Activated T-helper 1 cell treated with anti-CD3 and anti-CD28 coated beads, Interleukin-2, amount 50 U/mL, for 16 hours (primary cell): ENCODE data around the gene SDK1.
"Not testable (repeated sequence)": the region's sequence is repeated elsewhere in the genome, so short reads cannot be mapped to it uniquely, and the experiment has no call there.

ENCODE experiments used
- DNase-seq, 2 donors: peaks; one replicate each; pipeline ENCODE4 v3.0.0-alpha.2; 2020; ENCODE audit warnings: low read depth in 1 of 2, low spot score in 1 of 2

SDK1 gene

GRCh38 chr7:3912291-3912690, 611.2 kb downstream of the SDK1 start:
- DNase-seq = no peak

- DNase-seq = no peak
Observed at GRCh38 chr7:3914051-3914775, 613.2 kb downstream of the SDK1 start.

DNA sequence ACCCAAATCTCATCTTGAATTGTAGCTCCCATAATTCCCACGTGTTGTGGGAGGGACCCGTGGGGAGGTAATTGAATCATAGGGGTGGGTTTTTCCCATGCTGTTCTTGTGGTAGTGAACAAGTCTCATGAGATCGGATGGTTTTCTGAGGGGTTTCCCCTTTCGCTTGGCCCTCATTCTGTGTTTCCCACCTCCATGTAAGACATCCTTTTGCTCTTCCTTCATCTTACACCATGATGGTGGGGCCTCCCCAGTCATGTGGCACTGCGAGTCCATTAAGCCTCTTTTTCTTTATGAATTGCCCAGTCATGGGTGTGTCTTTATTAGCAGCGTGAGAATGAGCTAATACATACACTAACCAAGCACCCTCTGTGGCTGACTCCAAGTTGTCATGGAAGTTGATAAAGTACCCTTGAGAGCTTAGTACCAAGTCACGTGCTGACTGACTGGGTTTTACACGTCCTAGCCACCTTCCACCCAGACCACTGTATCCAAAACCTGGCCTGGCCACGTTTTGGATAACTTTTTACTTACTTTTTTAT, 614.4 kb downstream of the SDK1 start:
- no peak for DNase-seq

- DNase-seq = no peak
Observed at GRCh38 chr7:3916146-3916545, 615.1 kb downstream of the SDK1 start.

- DNase-seq = no peak
Observed at GRCh38 chr7:3917436-3917835, 616.4 kb downstream of the SDK1 start.

GRCh38 chr7:3918576-3918975, 617.5 kb downstream of the SDK1 start:
- no peak for DNase-seq

DNA sequence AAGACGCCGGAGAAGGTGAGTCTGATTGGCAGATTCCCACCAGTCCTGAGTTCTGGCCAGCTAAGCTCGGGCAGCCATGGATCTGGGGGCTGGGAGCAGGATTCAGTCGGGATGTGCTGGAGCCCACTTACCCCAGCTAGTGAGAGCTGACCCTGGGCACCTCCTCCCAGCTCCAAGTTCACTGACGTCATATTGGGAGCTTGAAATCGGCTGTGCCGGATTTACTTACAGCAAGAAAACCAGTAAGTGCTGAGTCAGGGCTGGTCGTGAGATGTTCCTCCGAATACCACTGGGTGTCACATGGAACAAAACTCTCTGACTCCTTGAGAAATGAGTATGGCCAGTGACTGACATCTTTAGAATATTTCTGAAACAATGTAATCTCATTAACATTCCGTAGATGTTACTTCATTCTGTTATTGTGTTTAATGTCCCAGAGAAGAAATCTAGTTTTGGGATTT, 621.2 kb downstream of the SDK1 start:
- no peak for DNase-seq

DNA sequence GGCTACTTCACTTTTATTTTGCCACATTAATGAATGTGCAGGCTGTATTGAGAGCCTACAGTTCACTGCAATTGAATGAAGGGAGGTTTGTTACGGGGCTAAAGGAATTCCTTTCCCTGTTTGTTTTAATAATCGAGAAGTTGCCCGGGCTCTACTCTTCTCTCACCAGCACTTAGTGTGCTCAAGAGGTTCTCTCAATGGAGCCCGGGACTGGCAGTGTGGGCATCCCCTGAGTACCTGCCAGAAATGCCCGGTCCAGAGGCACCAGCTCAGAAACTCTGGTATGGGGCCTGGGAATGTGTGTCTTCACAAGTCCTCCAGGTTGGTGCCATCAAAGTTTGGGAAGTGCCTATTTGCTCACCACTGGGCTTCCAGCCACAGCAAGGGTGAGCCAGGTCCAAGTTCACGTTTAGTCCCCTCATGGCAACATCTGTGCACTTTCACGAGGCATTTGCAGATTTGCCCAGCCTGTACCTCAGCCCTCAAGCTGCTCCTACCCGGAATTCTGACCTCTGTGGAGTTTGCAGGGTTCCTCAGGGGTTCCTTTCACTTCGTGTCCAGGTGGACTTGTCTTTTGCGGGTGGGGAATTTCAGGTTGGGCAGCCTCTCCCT, 622.4 kb downstream of the SDK1 start:
- DNase-seq = no peak

DNA sequence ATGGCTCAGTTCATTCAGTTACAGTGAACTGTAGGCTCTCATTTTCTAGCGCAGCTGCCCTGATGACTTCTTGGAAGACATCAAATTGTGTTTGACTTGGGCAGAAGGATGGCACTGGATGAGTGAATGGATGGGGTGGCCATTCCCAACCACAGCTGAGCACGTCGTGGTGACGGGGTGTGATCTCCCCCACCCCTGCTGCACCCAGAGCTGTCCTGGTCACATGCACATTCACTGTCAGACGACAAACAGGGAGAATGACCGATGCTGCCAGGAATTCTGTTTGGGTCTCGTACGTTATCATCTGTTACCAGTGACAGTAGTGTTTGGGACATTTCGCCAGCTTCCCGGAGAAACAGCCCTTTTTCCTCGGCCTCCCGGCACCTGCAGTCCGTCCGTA, 623.2 kb downstream of the SDK1 start:
- no peak for DNase-seq

GRCh38 chr7:3927446-3928110, 626.5 kb downstream of the SDK1 start:
- no peak for DNase-seq

DNA sequence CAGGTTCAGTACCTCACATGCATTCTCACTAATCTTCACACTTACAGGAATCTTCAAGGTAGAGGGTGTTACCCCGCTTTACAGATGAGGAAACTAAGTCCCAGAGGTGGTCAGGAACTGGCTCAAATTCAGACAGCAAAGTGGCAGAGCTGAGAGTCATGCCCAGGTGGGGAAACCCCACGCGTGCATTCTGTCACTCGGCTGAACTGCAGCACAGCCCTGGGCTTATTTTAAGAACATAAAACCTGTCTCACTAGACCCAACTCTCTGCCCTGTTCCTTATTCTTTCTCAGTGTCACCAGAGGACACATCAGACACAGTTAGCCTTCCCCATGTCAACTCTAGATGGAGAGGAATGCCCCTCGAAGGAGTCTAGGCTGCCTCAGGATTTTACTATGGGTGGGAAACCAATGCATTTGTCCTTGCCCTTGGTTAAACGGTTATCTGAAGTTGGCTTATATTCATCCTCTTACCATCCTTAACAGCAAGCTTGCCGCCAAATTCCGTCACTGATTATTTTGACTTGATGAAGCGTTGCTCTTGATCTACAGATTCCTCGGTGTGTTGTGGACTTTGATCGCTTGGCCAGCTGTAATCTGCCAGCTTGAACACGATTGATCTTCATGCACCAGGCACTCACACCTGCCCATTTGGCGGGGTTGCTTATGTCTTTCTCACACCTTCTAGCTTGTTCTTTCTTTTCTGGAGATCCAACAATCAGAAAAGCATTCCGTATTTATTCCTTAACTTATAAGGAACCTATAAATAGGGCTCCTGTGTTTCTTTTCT, 627.9 kb downstream of the SDK1 start:
- DNase-seq = no peak

DNA sequence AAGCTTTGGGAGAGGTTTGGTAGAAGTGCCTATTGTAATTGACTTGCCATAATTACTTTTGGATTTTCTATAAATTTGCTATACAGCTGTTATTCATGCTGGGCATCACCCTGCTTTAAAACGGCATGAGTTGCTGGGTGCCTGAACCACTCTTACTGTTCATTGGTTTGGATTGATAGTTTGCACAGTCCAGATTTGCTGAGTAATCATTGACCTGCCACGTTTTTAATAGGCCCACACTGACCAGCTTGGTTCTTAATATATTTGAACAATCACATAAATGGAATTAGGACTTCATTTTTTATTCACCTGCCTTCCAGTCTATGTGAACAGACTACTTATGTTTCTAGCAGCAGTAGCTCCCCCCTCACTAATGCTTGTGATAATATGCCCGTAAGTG, 630.8 kb downstream of the SDK1 start:
- no peak for DNase-seq

GRCh38 chr7:3937146-3937545, 636.1 kb downstream of the SDK1 start:
- no peak for DNase-seq

DNA sequence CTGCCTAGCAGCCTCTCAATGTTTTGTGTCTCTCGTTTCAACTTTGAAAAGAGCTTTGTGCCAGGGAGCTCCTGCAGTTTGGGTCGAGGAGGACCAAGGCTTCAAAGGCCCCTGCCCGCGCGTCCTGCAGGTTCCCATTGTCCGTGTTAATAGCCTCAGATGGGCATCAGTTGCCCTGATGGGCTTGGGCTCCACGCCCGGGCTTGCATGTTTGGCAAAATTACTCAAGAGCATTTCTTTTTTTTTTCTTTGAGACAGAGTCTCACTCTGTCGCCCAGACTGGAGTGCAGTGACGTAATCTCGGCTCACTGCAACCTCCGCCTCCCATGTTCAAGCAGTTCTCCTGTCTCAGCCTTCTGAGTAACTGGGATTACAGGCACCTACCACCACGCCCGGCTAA, 636.6 kb downstream of the SDK1 start:
- DNase-seq = no peak

GRCh38 chr7:3941706-3942105, 640.7 kb downstream of the SDK1 start:
- not testable (repeated sequence) for DNase-seq

DNA sequence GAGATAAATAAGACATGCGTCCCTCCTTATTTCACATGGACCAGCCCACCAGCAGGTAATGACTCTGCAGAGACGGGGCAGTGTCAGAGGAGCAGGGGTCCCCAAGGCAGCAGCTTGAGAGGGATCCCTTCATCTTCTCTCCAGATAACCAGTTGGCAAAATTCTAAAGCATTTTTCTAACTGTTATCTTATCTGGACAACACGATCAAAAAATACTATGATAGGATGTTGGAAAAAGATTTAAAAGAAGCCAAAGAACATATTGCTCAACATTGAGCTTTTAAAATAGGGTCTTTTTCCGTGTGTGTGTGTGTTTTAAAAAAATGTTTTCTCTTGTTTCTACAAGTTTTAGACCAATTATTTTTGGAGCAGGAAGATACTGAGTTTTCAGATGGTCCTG, 641.2 kb downstream of the SDK1 start:
- no peak for DNase-seq

DNA sequence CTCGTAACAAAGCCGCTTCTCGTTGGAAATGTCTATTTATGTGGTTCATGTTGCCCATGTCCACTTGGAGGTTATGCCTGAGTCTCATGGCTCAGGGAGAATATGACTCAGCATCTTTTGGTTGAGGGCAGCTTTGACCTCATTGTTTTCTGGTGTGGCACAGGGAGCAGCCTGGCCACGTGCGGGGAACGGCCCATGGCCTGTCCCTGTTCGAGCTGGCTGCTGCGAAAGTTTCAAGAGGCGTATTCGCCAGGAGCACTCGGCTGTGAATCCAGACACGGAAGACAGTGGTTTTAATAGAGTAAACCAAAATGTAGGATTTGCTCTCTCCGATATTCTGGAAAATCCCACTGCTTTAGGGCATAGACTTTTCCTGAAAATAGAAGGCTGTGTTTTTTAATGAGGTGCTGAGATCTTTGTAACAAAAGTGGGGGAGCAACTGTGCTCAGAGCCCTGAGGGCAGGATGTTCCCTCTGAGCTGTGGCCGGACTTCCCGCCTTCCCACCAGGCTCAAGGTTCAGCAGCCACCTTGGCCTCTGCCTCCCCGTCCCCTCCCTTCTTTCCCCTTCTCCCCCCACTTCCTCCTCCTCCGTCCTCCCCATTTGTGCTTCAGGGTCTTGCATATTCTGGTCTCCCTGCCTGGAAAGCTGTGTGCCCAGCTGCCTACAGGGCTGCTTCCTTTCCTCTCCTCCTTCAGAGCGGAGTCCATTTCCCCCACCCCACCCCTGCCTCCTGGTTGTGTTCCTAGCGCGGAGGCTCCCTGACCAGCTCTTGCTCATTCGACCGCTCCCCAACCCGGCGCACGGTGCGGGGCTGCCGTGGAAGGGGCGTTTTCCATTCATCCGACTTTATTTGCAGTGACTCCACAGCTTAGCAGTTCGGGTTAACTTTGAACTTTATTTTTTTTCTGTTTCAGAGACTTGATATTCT, 642.0 kb downstream of the SDK1 start:
- DNase-seq = no peak

GRCh38 chr7:3943779-3944520, 642.9 kb downstream of the SDK1 start:
- DNase-seq = no peak

DNA sequence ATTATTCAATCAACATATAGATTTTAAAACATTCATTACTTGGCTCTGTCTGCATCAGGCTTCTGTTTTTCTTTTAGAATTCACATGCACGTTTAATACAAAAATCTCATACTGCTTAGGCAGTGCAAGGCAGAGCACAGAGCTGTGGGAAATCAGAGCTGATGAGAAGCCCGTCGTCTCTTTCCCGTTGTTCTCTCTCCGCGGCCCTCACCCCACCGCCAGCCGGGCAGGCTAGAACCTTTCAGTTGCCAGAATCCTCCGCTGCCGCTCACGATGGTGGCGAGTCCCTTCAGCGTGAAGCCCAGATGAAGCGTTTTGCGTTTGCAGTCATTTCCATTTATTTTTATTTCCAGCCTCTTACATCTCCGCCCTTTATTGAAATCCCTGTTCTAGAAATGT, 648.2 kb downstream of the SDK1 start:
- DNase-seq = no peak

- no peak for DNase-seq
Observed at GRCh38 chr7:3950249-3950648, 649.2 kb downstream of the SDK1 start.
